HCT116 (cell line): ENCODE measurements around the gene ALOX12B. TPM values are rescaled to one million over a fixed set of nuclear protein-coding genes. Genes with fewer than 3 reads are reported as not detected.
A peak's percentile ranks its signal among the peaks of the same experiment; 100 is the strongest.

Experiments
- ATAC-seq: fragments of 200-7000 bp; cut with Tn5 transposase; 2 replicates; pipeline ENCODE4 v1.9.1; 2020; ENCODE audit warnings: mild to moderate bottlenecking, moderate library complexity
- BruUV-seq: library from RNA; stranded (reverse); fragments of 400-500 nt; replicated peaks from 2 replicates; lab custom pipeline; 2021; lab: Mats Ljungman, UMichigan
- CTCF ChIA-PET: fragments of 300-600 bp; sonication (Branson Sonifier 250); formaldehyde crosslinking; loops from one replicate; lab custom pipeline; 2021; ENCODE audit warnings: antibody characterized with exemption; lab: Charles Lee
- POLR2A ChIA-PET: fragments of 300-600, 350-600 bp; sonication (Branson Sonifier 250); formaldehyde crosslinking; loops from one replicate; lab custom pipeline; 2021; ENCODE audit warnings: antibody characterized with exemption; lab: Charles Lee
- RAD21 ChIA-PET, 2 experiments: fragments of 300-600 bp; sonication (Branson Sonifier 250); formaldehyde crosslinking; loops; one replicate each; lab custom pipeline; 2023; ENCODE audit warnings: low total read pairs in 2 of 2; ENCODE audit not compliant: uncharacterized antibody in 2 of 2, unreplicated experiment in 2 of 2, low non-redundant PET in 1 of 2; lab: Charles Lee
- DNase-seq: peaks from one replicate; pipeline ENCODE4 v3.0.0-alpha.2; 2010; ENCODE audit warnings: low read depth, low spot score
- H2AFZ ChIP-seq: fragments of 200-600 bp; shearing (Covaris generic), sonication (generic); 2 replicates; pipeline ENCODE4 v1.6.1; 2017; ENCODE audit warnings: low read depth, mixed run types, mixed read lengths, antibody characterized with exemption, low read length; ENCODE audit not compliant: poor library complexity, severe bottlenecking
- H3K27ac ChIP-seq: 2 replicates; pipeline ENCODE4 v1.5.1; 2012; ENCODE audit warnings: low read depth, low read length
- H3K27me3 ChIP-seq: fragments of 200-600 bp; sonication (generic); 2 replicates; pipeline ENCODE4 v1.6.1; 2016; ENCODE audit warnings: mixed run types, low read length, mixed read lengths; ENCODE audit not compliant: insufficient read depth
- H3K36me3 ChIP-seq, 2 experiments: fragments of 200-500 bp in 1 of 2; fragments of 200-600 bp in 1 of 2; sonication (Bioruptor generic) in 1 of 2; sonication (generic) in 1 of 2; 2 replicates each; pipeline versions ENCODE4 v1.5.1 to v1.6.1; 2014 to 2016; ENCODE audit warnings: low read length in 2 of 2, inconsistent platforms in 1 of 2, mixed read lengths in 1 of 2, mixed run types in 1 of 2; ENCODE audit not compliant: insufficient read depth in 2 of 2, control insufficient read depth in 1 of 2
- H3K4me1 ChIP-seq, 2 experiments: fragments of 200-600 bp in 1 of 2; sonication (generic) in 1 of 2; 2 replicates each; pipeline versions ENCODE4 v1.5.1 to v1.6.1; 2012 to 2017; ENCODE audit warnings: low read length in 2 of 2, inconsistent platforms in 1 of 2, mild to moderate bottlenecking in 1 of 2, mixed read lengths in 1 of 2, mixed run types in 1 of 2, moderate library complexity in 1 of 2; ENCODE audit not compliant: insufficient read depth in 2 of 2, control insufficient read depth in 1 of 2
- H3K4me2 ChIP-seq: fragments of 200-600 bp; sonication (generic); 2 replicates; pipeline ENCODE4 v1.6.1; 2017; ENCODE audit warnings: mixed run types, low read length, mixed read lengths
- H3K4me3 ChIP-seq, 2 experiments: fragments of 200-600 bp in 1 of 2; sonication (generic) in 1 of 2; replicated peaks in 1 of 2; 2 replicates each; pipeline ENCODE4 v1.5.1; 2011 to 2016; ENCODE audit warnings: low read length in 2 of 2, control low read depth in 1 of 2, low read depth in 1 of 2, mild to moderate bottlenecking in 1 of 2, mixed read lengths in 1 of 2, mixed run types in 1 of 2
- H3K79me2 ChIP-seq: fragments of 200-600 bp; sonication (generic); 2 replicates; pipeline ENCODE4 v1.6.1; 2017; ENCODE audit warnings: mild to moderate bottlenecking, mixed run types, low read length, moderate library complexity, mixed read lengths; ENCODE audit not compliant: insufficient read depth
- H3K9ac ChIP-seq: fragments of 200-600 bp; sonication (generic); 2 replicates; pipeline ENCODE4 v1.6.1; 2016; ENCODE audit warnings: low read length, mixed read lengths
- H3K9me2 ChIP-seq: fragments of 200-600 bp; sonication (generic), shearing (Covaris generic); 2 replicates; pipeline ENCODE4 v1.6.1; 2017; ENCODE audit warnings: mixed run types, mild to moderate bottlenecking, moderate library complexity; ENCODE audit not compliant: insufficient read depth
- H3K9me3 ChIP-seq, 2 experiments: fragments of 200-500 bp in 1 of 2; fragments of 200-600 bp in 1 of 2; sonication (Bioruptor generic) in 1 of 2; sonication (generic) in 1 of 2; 2 replicates each; pipeline ENCODE4 v1.6.1; 2014 to 2017; ENCODE audit warnings: low read length in 2 of 2, mixed read lengths in 2 of 2, inconsistent platforms in 1 of 2, low read depth in 1 of 2, mild to moderate bottlenecking in 1 of 2, mixed run types in 1 of 2, moderate library complexity in 1 of 2; ENCODE audit not compliant: control insufficient read depth in 1 of 2, insufficient read depth in 1 of 2
- H4K20me1 ChIP-seq: fragments of 200-600 bp; sonication (generic), shearing (Covaris generic); 2 replicates; pipeline ENCODE4 v1.6.1; 2017; ENCODE audit warnings: mixed run types, mild to moderate bottlenecking, moderate library complexity; ENCODE audit not compliant: insufficient read depth
- ATF3 ChIP-seq: IDR thresholded peaks from 2 replicates; pipeline ENCODE4 v1.6.1; 2012
- CEBPB ChIP-seq: IDR thresholded peaks from 2 replicates; pipeline ENCODE4 v1.6.1; 2012; ENCODE audit warnings: low read depth
- CTCF ChIP-seq, 3 experiments: fragments of 200-600 bp in 1 of 3; sonication (generic) in 1 of 3; IDR thresholded peaks in 2 of 3; conservative IDR thresholded peaks in 1 of 3; 2 replicates each; pipeline ENCODE4 v1.5.1; 2012 to 2017; ENCODE audit warnings: low read depth in 2 of 3, low read length in 2 of 3, antibody characterized with exemption in 1 of 3, borderline replicate concordance in 1 of 3, control low read depth in 1 of 3, mild to moderate bottlenecking in 1 of 3, mixed read lengths in 1 of 3, mixed run types in 1 of 3, moderate library complexity in 1 of 3; ENCODE audit not compliant: insufficient read depth in 1 of 3
- EZH2 ChIP-seq: fragments of 200-600 bp; sonication (generic); IDR thresholded peaks from 2 replicates; pipeline ENCODE4 v1.6.1; 2017; ENCODE audit warnings: antibody characterized with exemption, mixed run types
- EZH2phosphoT487 ChIP-seq: fragments of 200-600 bp; IDR thresholded peaks from 2 replicates; pipeline ENCODE4 v1.6.1; 2018; ENCODE audit warnings: antibody characterized with exemption, borderline replicate concordance
- FOSL1 ChIP-seq: IDR thresholded peaks from 2 replicates; pipeline ENCODE4 v1.6.1; 2012; ENCODE audit warnings: low read depth
- MAX ChIP-seq: IDR thresholded peaks from 2 replicates; pipeline ENCODE4 v1.6.1; 2012
- REST ChIP-seq: IDR thresholded peaks from 2 replicates; pipeline ENCODE4 v1.6.1; 2012; ENCODE audit warnings: low read depth
- SP1 ChIP-seq: IDR thresholded peaks from 2 replicates; pipeline ENCODE4 v1.6.1; 2012; ENCODE audit warnings: low read depth
- YY1 ChIP-seq: IDR thresholded peaks from 2 replicates; pipeline ENCODE4 v1.6.1; 2011; ENCODE audit warnings: low read length, low read depth, moderate library complexity, mild to moderate bottlenecking; ENCODE audit not compliant: insufficient replicate concordance; ENCODE audit errors: extremely low read depth
- intact Hi-C: fragments of 100-400 bp; cut with micrococcal nuclease; formaldehyde crosslinking; loops from 2 replicates; pipeline ENCODE4 v1.10.0; 2022
- total RNA-seq: library from RNA; stranded (reverse); gene quantifications from one replicate; pipeline ENCODE4 v1.2.1, GENCODE V29; 2021; ENCODE audit not compliant: unreplicated experiment

Gene ALOX12B
- total RNA-seq, 1 experiment from 2014 or later: 3.8 TPM

- H3K27me3 ChIP-seq: no peaks in the 10 kb centered on the region
- TF ChIP-seq ATF3: no peak
- no peak for TF ChIP-seq MAX
- TF ChIP-seq SP1: no peak
- TF ChIP-seq, all 23 proteins: peak for 0
- Histone ChIP-seq H3K9me3 (no peaks in the 10 kb centered on the region), H3K4me2 (peak overlapping the region; percentile 98; the same call in 1 of the 2 replicates), H4K20me1 (peaks cover 3% of the 10 kb centered on the region; the same call in 1 of the 2 replicates), H3K36me3 (no peaks in the 10 kb centered on the region), H3K79me2 (no peaks in the 10 kb centered on the region), H3K9ac (0 out of 2 replicates have a peak overlapping the region, but pooled peaks have one; percentile 88), H3K4me1 (peaks cover 19 to 45% of the 10 kb centered on the region in 2 experiments), H3K9me2 (no peaks in the 10 kb centered on the region), H3K27ac (no peak overlapping the region), H3K4me3 (no peak overlapping the region), H2AFZ (no peak overlapping the region)
- intact Hi-C loops: loop anchor here (5.0 kb wide), 1 partner anchor 39 kb away; no protein-coding TSS in a partner anchor
- ATAC-seq (no peak), DNase-seq (no peak)
- ChIA-PET CTCF (interaction anchor here (4.0 kb wide), 1 partner anchor 23 kb away, joined by 26 read pairs; no protein-coding TSS in a partner anchor), POLR2A (interaction anchor here (0.8 to 4.1 kb wide), 2 partner anchors 13 to 57 kb away, joined by 3 to 43 read pairs; no protein-coding TSS in a partner anchor), RAD21 (no interaction called here)
- BruUV-seq: no TSS peak
These were observed 29.3 kb upstream of the ALOX12B start for GRCh38 chr17:8116776-8117175.

- no TSS peak for BruUV-seq
- ATAC-seq: no peak
- intact Hi-C loops: loop anchor here (1.0 kb wide), 1 partner anchor 51 kb away; no protein-coding TSS in a partner anchor
These were observed 23.4 kb upstream of the ALOX12B start for GRCh38 chr17:8110907-8111306.

More at GRCh38 chr17:8110907-8111306, 23.4 kb upstream of the ALOX12B start:
- H4K20me1 ChIP-seq: no peaks in the 10 kb centered on the region
- no peaks in the 10 kb centered on the region for H3K9me3 ChIP-seq
- no peak overlapping the region for H2AFZ ChIP-seq
- DNase-seq: no peak
- H3K79me2 ChIP-seq: no peaks in the 10 kb centered on the region
- peaks cover 0 to 9% of the 10 kb centered on the region in 2 experiments; a peak in 2 of 4 replicates for H3K4me1 ChIP-seq
- ChIA-PET RAD21 (no interaction called here), CTCF (interaction anchor here (0.6 to 2.3 kb wide), 10 partner anchors 9 to 51 kb away, joined by 3 to 17 read pairs (median 4); no protein-coding TSS in a partner anchor), POLR2A (interaction anchor here (1.3 to 1.6 kb wide), 2 partner anchors 9 to 50 kb away, joined by 3 to 4 read pairs; no protein-coding TSS in a partner anchor)
- no peaks in the 10 kb centered on the region for H3K27me3 ChIP-seq
- H3K27ac ChIP-seq: no peak overlapping the region
- H3K4me3 ChIP-seq: no peak overlapping the region
- no peaks in the 10 kb centered on the region for H3K36me3 ChIP-seq
- H3K4me2 ChIP-seq: no peak overlapping the region
- H3K9ac ChIP-seq: no peak overlapping the region
- TF ChIP-seq MAX (no peak), FOSL1 (no peak), EZH2 (no peak), YY1 (no peak), REST (no peak), CTCF (IDR thresholded peaks at IDR 0.05 in 2 of 3, conservative IDR thresholded peaks at IDR 0.05 in 1 of 3; ENCODE audit: borderline replicate concordance in 1 of 3, insufficient read depth in 1 of 3, low read depth in 2 of 3, low read length in 2 of 3) (no peak), CEBPB (no peak), EZH2phosphoT487 (no peak), SP1 (no peak), ATF3 (no peak)
- H3K9me2 ChIP-seq: no peaks in the 10 kb centered on the region
